Stimulated activated CD8-positive, alpha-beta memory T cell treated with anti-CD3 and anti-CD28 coated beads, Interleukin-12 subunit alpha, Interleukin-12 subunit beta, amount 100 ng/mL, for 1 hour (primary cell): ENCODE measurements around the gene ACKR2.
"Not testable (repeated sequence)": the region's sequence is repeated elsewhere in the genome, so short reads cannot be mapped to it uniquely, and the experiment has no call there.

ENCODE experiments used
- DNase-seq: peaks from one replicate; pipeline ENCODE4 v3.0.0-alpha.2; 2020; ENCODE audit warnings: low read depth

Gene ACKR2

GRCh38 chr3:42855547-42856380 lies 46.5 kb downstream of the ACKR2 start:
- no peak for DNase-seq

- no peak for DNase-seq
Observed at GRCh38 chr3:42856544-42856943, 47.3 kb downstream of the ACKR2 start.

GRCh38 chr3:42864321-42864950 lies 55.2 kb downstream of the ACKR2 start:
- DNase-seq = no peak

GRCh38 chr3:42865256-42865655 lies 56.0 kb downstream of the ACKR2 start:
- DNase-seq = no peak

- DNase-seq = no peak
Observed at GRCh38 chr3:42867138-42867537, 57.9 kb downstream of the ACKR2 start.

GRCh38 chr3:42868841-42869240 lies 59.6 kb downstream of the ACKR2 start:
- DNase-seq = no peak

- DNase-seq = no peak
Observed at GRCh38 chr3:42871592-42872196, 62.4 kb downstream of the ACKR2 start.

- DNase-seq = no peak
Observed at GRCh38 chr3:42872718-42873117, 63.5 kb downstream of the ACKR2 start.

GRCh38 chr3:42873221-42873982 lies 64.2 kb downstream of the ACKR2 start:
- DNase-seq = no peak

GRCh38 chr3:42874749-42875148 lies 65.5 kb downstream of the ACKR2 start:
- no peak for DNase-seq

GRCh38 chr3:42875325-42876151 lies 66.3 kb downstream of the ACKR2 start, which contains the start of gene CYP8B1:
Gene CYP8B1, minus strand, starts transcription at chr3:42875879. Its CDS starts 63 bp downstream, at chr3:42875816.
- no peak for DNase-seq

- DNase-seq = no peak
Observed at GRCh38 chr3:42876401-42876800, 67.2 kb downstream of the ACKR2 start.

GRCh38 chr3:42876940-42877720 lies 67.9 kb downstream of the ACKR2 start:
- no peak for DNase-seq

GRCh38 chr3:42877881-42878280 lies 68.6 kb downstream of the ACKR2 start:
- DNase-seq = no peak

- no peak for DNase-seq
Observed at GRCh38 chr3:42880183-42880582, 70.9 kb downstream of the ACKR2 start.

- DNase-seq = peak; percentile 72
Observed at GRCh38 chr3:42880601-42881451, 71.6 kb downstream of the ACKR2 start.

GRCh38 chr3:42883251-42883930 lies 74.1 kb downstream of the ACKR2 start:
- not testable (repeated sequence) for DNase-seq

GRCh38 chr3:42884324-42884723 lies 75.1 kb downstream of the ACKR2 start:
- no peak for DNase-seq

- DNase-seq = no peak
Observed at GRCh38 chr3:42886294-42886822, 77.1 kb downstream of the ACKR2 start.
